HCT116 (cell line): Measurements from ENCODE around the gene PGBD1. TPM values are rescaled to one million over a fixed set of nuclear protein-coding genes. Genes with fewer than 3 reads are reported as not detected.

ENCODE experiments used
- ATAC-seq: fragments of 200-7000 bp; cut with Tn5 transposase; 2 replicates; pipeline ENCODE4 v1.9.1; 2020; ENCODE audit warnings: mild to moderate bottlenecking, moderate library complexity
- BruUV-seq: library from RNA; stranded (reverse); fragments of 400-500 nt; replicated peaks from 2 replicates; lab custom pipeline; 2021; lab: Mats Ljungman, UMichigan
- CTCF ChIA-PET: fragments of 300-600 bp; sonication (Branson Sonifier 250); formaldehyde crosslinking; loops from one replicate; lab custom pipeline; 2021; ENCODE audit warnings: antibody characterized with exemption; lab: Charles Lee
- POLR2A ChIA-PET: fragments of 300-600, 350-600 bp; sonication (Branson Sonifier 250); formaldehyde crosslinking; loops from one replicate; lab custom pipeline; 2021; ENCODE audit warnings: antibody characterized with exemption; lab: Charles Lee
- RAD21 ChIA-PET, 2 experiments: fragments of 300-600 bp; sonication (Branson Sonifier 250); formaldehyde crosslinking; loops; one replicate each; lab custom pipeline; 2023; ENCODE audit warnings: low total read pairs in 2 of 2; ENCODE audit not compliant: uncharacterized antibody in 2 of 2, unreplicated experiment in 2 of 2, low non-redundant PET in 1 of 2; lab: Charles Lee
- DNase-seq: peaks from one replicate; pipeline ENCODE4 v3.0.0-alpha.2; 2010; ENCODE audit warnings: low read depth, low spot score
- H2AFZ ChIP-seq: fragments of 200-600 bp; shearing (Covaris generic), sonication (generic); 2 replicates; pipeline ENCODE4 v1.6.1; 2017; ENCODE audit warnings: low read depth, mixed run types, mixed read lengths, antibody characterized with exemption, low read length; ENCODE audit not compliant: poor library complexity, severe bottlenecking
- H3K27ac ChIP-seq: 2 replicates; pipeline ENCODE4 v1.5.1; 2012; ENCODE audit warnings: low read depth, low read length
- H3K27me3 ChIP-seq: fragments of 200-600 bp; sonication (generic); 2 replicates; pipeline ENCODE4 v1.6.1; 2016; ENCODE audit warnings: mixed run types, low read length, mixed read lengths; ENCODE audit not compliant: insufficient read depth
- H3K36me3 ChIP-seq, 2 experiments: fragments of 200-500 bp in 1 of 2; fragments of 200-600 bp in 1 of 2; sonication (Bioruptor generic) in 1 of 2; sonication (generic) in 1 of 2; 2 replicates each; pipeline versions ENCODE4 v1.5.1 to v1.6.1; 2014 to 2016; ENCODE audit warnings: low read length in 2 of 2, inconsistent platforms in 1 of 2, mixed read lengths in 1 of 2, mixed run types in 1 of 2; ENCODE audit not compliant: insufficient read depth in 2 of 2, control insufficient read depth in 1 of 2
- H3K4me1 ChIP-seq, 2 experiments: fragments of 200-600 bp in 1 of 2; sonication (generic) in 1 of 2; 2 replicates each; pipeline versions ENCODE4 v1.5.1 to v1.6.1; 2012 to 2017; ENCODE audit warnings: low read length in 2 of 2, inconsistent platforms in 1 of 2, mild to moderate bottlenecking in 1 of 2, mixed read lengths in 1 of 2, mixed run types in 1 of 2, moderate library complexity in 1 of 2; ENCODE audit not compliant: insufficient read depth in 2 of 2, control insufficient read depth in 1 of 2
- H3K4me2 ChIP-seq: fragments of 200-600 bp; sonication (generic); 2 replicates; pipeline ENCODE4 v1.6.1; 2017; ENCODE audit warnings: mixed run types, low read length, mixed read lengths
- H3K4me3 ChIP-seq, 2 experiments: fragments of 200-600 bp in 1 of 2; sonication (generic) in 1 of 2; replicated peaks in 1 of 2; 2 replicates each; pipeline ENCODE4 v1.5.1; 2011 to 2016; ENCODE audit warnings: low read length in 2 of 2, control low read depth in 1 of 2, low read depth in 1 of 2, mild to moderate bottlenecking in 1 of 2, mixed read lengths in 1 of 2, mixed run types in 1 of 2
- H3K79me2 ChIP-seq: fragments of 200-600 bp; sonication (generic); 2 replicates; pipeline ENCODE4 v1.6.1; 2017; ENCODE audit warnings: mild to moderate bottlenecking, mixed run types, low read length, moderate library complexity, mixed read lengths; ENCODE audit not compliant: insufficient read depth
- H3K9ac ChIP-seq: fragments of 200-600 bp; sonication (generic); 2 replicates; pipeline ENCODE4 v1.6.1; 2016; ENCODE audit warnings: low read length, mixed read lengths
- H3K9me2 ChIP-seq: fragments of 200-600 bp; sonication (generic), shearing (Covaris generic); 2 replicates; pipeline ENCODE4 v1.6.1; 2017; ENCODE audit warnings: mixed run types, mild to moderate bottlenecking, moderate library complexity; ENCODE audit not compliant: insufficient read depth
- H3K9me3 ChIP-seq, 2 experiments: fragments of 200-500 bp in 1 of 2; fragments of 200-600 bp in 1 of 2; sonication (Bioruptor generic) in 1 of 2; sonication (generic) in 1 of 2; 2 replicates each; pipeline ENCODE4 v1.6.1; 2014 to 2017; ENCODE audit warnings: low read length in 2 of 2, mixed read lengths in 2 of 2, inconsistent platforms in 1 of 2, low read depth in 1 of 2, mild to moderate bottlenecking in 1 of 2, mixed run types in 1 of 2, moderate library complexity in 1 of 2; ENCODE audit not compliant: control insufficient read depth in 1 of 2, insufficient read depth in 1 of 2
- H4K20me1 ChIP-seq: fragments of 200-600 bp; sonication (generic), shearing (Covaris generic); 2 replicates; pipeline ENCODE4 v1.6.1; 2017; ENCODE audit warnings: mixed run types, mild to moderate bottlenecking, moderate library complexity; ENCODE audit not compliant: insufficient read depth
- CBX3 ChIP-seq: IDR thresholded peaks from 2 replicates; pipeline ENCODE4 v1.6.1; 2012; ENCODE audit warnings: low read depth
- CEBPB ChIP-seq: IDR thresholded peaks from 2 replicates; pipeline ENCODE4 v1.6.1; 2012; ENCODE audit warnings: low read depth
- CTCF ChIP-seq, 3 experiments: fragments of 200-600 bp in 1 of 3; sonication (generic) in 1 of 3; IDR thresholded peaks in 2 of 3; conservative IDR thresholded peaks in 1 of 3; 2 replicates each; pipeline ENCODE4 v1.5.1; 2012 to 2017; ENCODE audit warnings: low read depth in 2 of 3, low read length in 2 of 3, antibody characterized with exemption in 1 of 3, borderline replicate concordance in 1 of 3, control low read depth in 1 of 3, mild to moderate bottlenecking in 1 of 3, mixed read lengths in 1 of 3, mixed run types in 1 of 3, moderate library complexity in 1 of 3; ENCODE audit not compliant: insufficient read depth in 1 of 3
- FOSL1 ChIP-seq: IDR thresholded peaks from 2 replicates; pipeline ENCODE4 v1.6.1; 2012; ENCODE audit warnings: low read depth
- JUND ChIP-seq: IDR thresholded peaks from 2 replicates; pipeline ENCODE4 v1.6.1; 2012
- REST ChIP-seq: IDR thresholded peaks from 2 replicates; pipeline ENCODE4 v1.6.1; 2012; ENCODE audit warnings: low read depth
- SP1 ChIP-seq: IDR thresholded peaks from 2 replicates; pipeline ENCODE4 v1.6.1; 2012; ENCODE audit warnings: low read depth
- YY1 ChIP-seq: IDR thresholded peaks from 2 replicates; pipeline ENCODE4 v1.6.1; 2011; ENCODE audit warnings: low read length, low read depth, moderate library complexity, mild to moderate bottlenecking; ENCODE audit not compliant: insufficient replicate concordance; ENCODE audit errors: extremely low read depth
- ZFX ChIP-seq: fragments of 450-650 bp; IDR thresholded peaks from 2 replicates; pipeline ENCODE4 v1.6.1; 2017
- intact Hi-C: fragments of 100-400 bp; cut with micrococcal nuclease; formaldehyde crosslinking; loops from 2 replicates; pipeline ENCODE4 v1.10.0; 2022
- total RNA-seq: library from RNA; stranded (reverse); gene quantifications from one replicate; pipeline ENCODE4 v1.2.1, GENCODE V29; 2021; ENCODE audit not compliant: unreplicated experiment

Gene PGBD1
- total RNA-seq, 1 experiment from 2014 or later: 3.6 TPM

- Histone ChIP-seq H3K79me2 (peaks cover 14% of the 10 kb centered on the region), H3K27me3 (no peaks in the 10 kb centered on the region), H3K9me2 (no peaks in the 10 kb centered on the region), H3K9ac (no peak overlapping the region), H3K4me2 (no peak overlapping the region), H3K36me3 (no peaks in the 10 kb centered on the region), H3K4me1 (peaks cover 6 to 25% of the 10 kb centered on the region in 2 experiments; a peak in 3 of 4 replicates), H3K27ac (no peak overlapping the region), H3K9me3 (no peaks in the 10 kb centered on the region), H2AFZ (no peak overlapping the region), H3K4me3 (no peak overlapping the region), H4K20me1 (no peaks in the 10 kb centered on the region)
- CTCF ChIA-PET: interaction anchor here (1.9 kb wide), 1 partner anchor 92 kb away, joined by 5 read pairs; no protein-coding TSS in a partner anchor
- TF ChIP-seq CBX3: no peak
- TF ChIP-seq YY1: no peak
- no peak for TF ChIP-seq ZFX
- TF ChIP-seq FOSL1: no peak
- TF ChIP-seq SP1: no peak
- TF ChIP-seq CTCF (IDR thresholded peaks at IDR 0.05 in 2 of 3, conservative IDR thresholded peaks at IDR 0.05 in 1 of 3; ENCODE audit: borderline replicate concordance in 1 of 3, insufficient read depth in 1 of 3, low read depth in 2 of 3, low read length in 2 of 3): no peak
- TF ChIP-seq JUND: no peak
- no peak for TF ChIP-seq REST
- TF ChIP-seq CEBPB: no peak
- RAD21 ChIA-PET: no interaction called here
- no peak for DNase-seq
- no TSS peak for BruUV-seq
- POLR2A ChIA-PET: interaction anchor here (2.0 kb wide), 1 partner anchor 11 kb away, joined by 11 read pairs; the partner anchor contains the start of gene ZKSCAN4
- no peak for ATAC-seq
- intact Hi-C loops: no loop called here
Measured at GRCh38 chr6:28263922-28264321, 17.4 kb upstream of the PGBD1 start.
